Measurements from ENCODE around the gene STXBP6.

The STXBP6 gene

GRCh38 chr14:25049568-25050268 lies at the start of gene STXBP6:
Gene STXBP6, minus strand, starts transcription at chr14:25050147. Its CDS starts 75,329 bp downstream, at chr14:24974818.
- no peak for TF ChIP-seq CTCF (IDR thresholded peaks at IDR 0.05; ENCODE audit: low read depth, low read length, missing control alignments)
- DNase-seq (ENCODE audit: low read depth): no peak
- H3K4me3 ChIP-seq (ENCODE audit: low read depth, low read length): peak within 1 kb of the TSS; percentile 38

- no peak overlapping the region for H3K4me3 ChIP-seq (ENCODE audit: low read depth, low read length)
- DNase-seq (ENCODE audit: low read depth): no peak
- TF ChIP-seq CTCF (IDR thresholded peaks at IDR 0.05; ENCODE audit: low read depth, low read length, missing control alignments): no peak
Observed at GRCh38 chr14:25097120-25097519, 47.2 kb upstream of the STXBP6 start.

- DNase-seq (ENCODE audit: low read depth): no peak
- no peak overlapping the region for H3K4me3 ChIP-seq (ENCODE audit: low read depth, low read length)
- no peak for TF ChIP-seq CTCF (IDR thresholded peaks at IDR 0.05; ENCODE audit: low read depth, low read length, missing control alignments)
Observed at GRCh38 chr14:25095736-25096437, 45.9 kb upstream of the STXBP6 start.

GRCh38 chr14:25094171-25094907 lies 44.4 kb upstream of the STXBP6 start:
- DNase-seq (ENCODE audit: low read depth): no peak
- no peak overlapping the region for H3K4me3 ChIP-seq (ENCODE audit: low read depth, low read length)
- TF ChIP-seq CTCF (IDR thresholded peaks at IDR 0.05; ENCODE audit: low read depth, low read length, missing control alignments): no peak

- no peak overlapping the region for H3K4me3 ChIP-seq (ENCODE audit: low read depth, low read length)
- no peak for TF ChIP-seq CTCF (IDR thresholded peaks at IDR 0.05; ENCODE audit: low read depth, low read length, missing control alignments)
- DNase-seq (ENCODE audit: low read depth): no peak
Observed at GRCh38 chr14:25092258-25092740, 42.4 kb upstream of the STXBP6 start.

- no peak overlapping the region for H3K4me3 ChIP-seq (ENCODE audit: low read depth, low read length)
Observed at GRCh38 chr14:25090716-25091454, 40.9 kb upstream of the STXBP6 start.

More at GRCh38 chr14:25090716-25091454, 40.9 kb upstream of the STXBP6 start:
- TF ChIP-seq CTCF (IDR thresholded peaks at IDR 0.05; ENCODE audit: low read depth, low read length, missing control alignments): no peak
- DNase-seq (ENCODE audit: low read depth): no peak

Measured in GM12864 (cell line).